ENCODE measurements around the gene PROK1.

DNA sequence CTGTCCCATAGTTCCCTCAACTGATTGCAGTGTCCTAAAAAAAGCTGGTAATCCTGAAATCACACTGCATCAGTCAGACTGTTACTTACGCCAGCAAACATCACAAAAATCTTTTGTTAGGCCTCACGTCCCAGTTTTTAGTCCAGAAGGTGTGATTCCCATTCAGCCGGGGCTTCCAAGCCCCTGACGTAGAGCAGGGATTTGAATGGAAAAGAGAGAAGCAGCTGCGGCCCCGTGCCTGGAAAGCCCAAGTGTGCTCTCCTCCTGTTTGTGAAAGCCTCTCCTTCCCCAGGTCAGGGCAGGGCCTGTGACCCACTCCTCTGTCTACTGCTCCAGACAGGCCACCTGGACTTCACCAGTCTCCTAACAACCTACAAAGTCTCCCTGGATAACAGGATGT is 47.3 kb downstream of the PROK1 start:
- TF ChIP-seq, protein P1, sequence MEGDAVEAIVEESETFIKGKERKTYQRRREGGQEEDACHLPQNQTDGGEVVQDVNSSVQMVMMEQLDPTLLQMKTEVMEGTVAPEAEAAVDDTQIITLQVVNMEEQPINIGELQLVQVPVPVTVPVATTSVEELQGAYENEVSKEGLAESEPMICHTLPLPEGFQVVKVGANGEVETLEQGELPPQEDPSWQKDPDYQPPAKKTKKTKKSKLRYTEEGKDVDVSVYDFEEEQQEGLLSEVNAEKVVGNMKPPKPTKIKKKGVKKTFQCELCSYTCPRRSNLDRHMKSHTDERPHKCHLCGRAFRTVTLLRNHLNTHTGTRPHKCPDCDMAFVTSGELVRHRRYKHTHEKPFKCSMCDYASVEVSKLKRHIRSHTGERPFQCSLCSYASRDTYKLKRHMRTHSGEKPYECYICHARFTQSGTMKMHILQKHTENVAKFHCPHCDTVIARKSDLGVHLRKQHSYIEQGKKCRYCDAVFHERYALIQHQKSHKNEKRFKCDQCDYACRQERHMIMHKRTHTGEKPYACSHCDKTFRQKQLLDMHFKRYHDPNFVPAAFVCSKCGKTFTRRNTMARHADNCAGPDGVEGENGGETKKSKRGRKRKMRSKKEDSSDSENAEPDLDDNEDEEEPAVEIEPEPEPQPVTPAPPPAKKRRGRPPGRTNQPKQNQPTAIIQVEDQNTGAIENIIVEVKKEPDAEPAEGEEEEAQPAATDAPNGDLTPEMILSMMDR (IDR thresholded peaks at IDR 0.05), result no peak
- no peak for TF ChIP-seq POLR2A (IDR thresholded peaks at IDR 0.05)

All from heart left ventricle (tissue), 13 donors.